Psoas muscle (tissue), 8 donors: ENCODE data around the gene RNF213. TPM values are rescaled to one million over a fixed set of nuclear protein-coding genes. Genes with fewer than 3 reads are reported as not detected.
A peak's percentile ranks its signal among the peaks of the same experiment; 100 is the strongest.

Source experiments
- ATAC-seq, 4 donors: fragments of 200-7000 bp; cut with Tn5 transposase; one replicate each; pipeline ENCODE4 v1.9.1; 2020; ENCODE audit warnings: moderate library complexity in 3 of 4, mild to moderate bottlenecking in 2 of 4
- DNase-seq, 2 donors: peaks; one replicate each; pipeline ENCODE4 v3.0.0-alpha.2; 2020
- H3K27ac ChIP-seq: fragments of 200-600 bp; one replicate; pipeline ENCODE4 v1.8.0; 2022
- H3K27me3 ChIP-seq, 3 donors: fragments of 200-600 bp in 1 of 3; one replicate each; pipeline versions ENCODE4 v1.6.1 to v1.8.0; 2013 to 2022; ENCODE audit warnings: low read length in 2 of 3, mild to moderate bottlenecking in 2 of 3, moderate library complexity in 1 of 3; ENCODE audit not compliant: insufficient read depth in 3 of 3
- H3K36me3 ChIP-seq, 2 donors: fragments of 200-600 bp in 1 of 2; one replicate each; pipeline versions ENCODE4 v1.6.1 to v1.8.0; 2013 to 2022; ENCODE audit warnings: low read depth in 1 of 2, mild to moderate bottlenecking in 1 of 2, moderate library complexity in 1 of 2; ENCODE audit not compliant: insufficient read depth in 1 of 2
- H3K4me1 ChIP-seq: fragments of 200-600 bp; one replicate; pipeline ENCODE4 v1.8.0; 2022
- H3K4me3 ChIP-seq: fragments of 200-600 bp; one replicate; pipeline ENCODE4 v1.8.0; 2022; ENCODE audit warnings: mild to moderate bottlenecking
- H3K9me3 ChIP-seq: fragments of 200-600 bp; one replicate; pipeline ENCODE4 v1.8.0; 2022
- CTCF ChIP-seq: fragments of 200-600 bp; IDR thresholded peaks from one replicate; pipeline ENCODE4 v1.8.0; 2022; ENCODE audit warnings: antibody characterized with exemption
- WGBS, 3 donors: extraction: QIAGEN DNeasy Blood & Tissue Kit; methylation state at CpG; one replicate each; pipeline versions ENCODE4 v1.1.6 to v1.1.7; 2013; 5-methylcytosine and 5-hydroxymethylcytosine counted together
- intact Hi-C, 2 donors: fragments of 100-400 bp; cut with DNase I; formaldehyde crosslinking; loops; one replicate each; pipeline versions ENCODE4 v1.11.0 to v1.14.2; 2022
- polyA plus RNA-seq, 3 donors: library from polyadenylated mRNA; stranded (reverse); fragments of 200-250 nt; gene quantifications; one replicate each; pipeline ENCODE4 v1.2.3, GENCODE V29; 2013
- total RNA-seq, 4 donors: library from RNA; stranded (reverse); fragmentation: NEBNext Ultra II Directional in 2 of 4; extraction: Animal tissue kit (Norgen Biotek cat#: 25700) in 2 of 4; gene quantifications; one replicate each; pipeline versions ENCODE4 v1.2.1 to v1.2.4, GENCODE V29; 2021 to 2023
- donor health status: healthy with polysubstance abuse.
- donor health status: DM: no; HTN: no; CAD: no; lungs with moderate emphysema.
- donor health status: Bipolar disorder and iron deficiency.
- donor health status: healthy.
- donor health status: DM: yes; HTN: yes; CAD: no.
- donor health status: DM: no; HTN: no; CAD: no.
- donor health status: DM: no; HTN: no; CAD: no.
- donor health status: DM: yes; HTN: yes; CAD: no.

The RNF213 gene
- total and polyA plus RNA-seq, 7 donors = 10.2 to 42.0 (median 33.7) TPM

- ATAC-seq (peak in 2 of 4 donors; percentile 44 to 71), DNase-seq (peak; percentile 73 to 86)
- intact Hi-C loops = no loop called here
- Histone ChIP-seq H3K27ac (no peak overlapping the region), H3K36me3 (peaks cover 0 to 21% of the 10 kb centered on the region in 2 donors), H3K4me1 (peaks cover 23% of the 10 kb centered on the region), H3K9me3 (no peaks in the 10 kb centered on the region), H3K27me3 (no peaks in the 10 kb centered on the region), H3K4me3 (no peak overlapping the region)
- 57 to 65% (median 64%) methylated on average over 14 of the region's 14 CpGs for WGBS, 3 donors
- no peak for TF ChIP-seq CTCF
Measured at GRCh38 chr17:80279895-80280294, 19.2 kb downstream of the RNF213 start.

- DNase-seq (peak in 1 of 2 donors; percentile 32), ATAC-seq (no peak)
- H3K4me1 ChIP-seq = peaks cover 23% of the 10 kb centered on the region
- no peak overlapping the region for H3K4me3 ChIP-seq
- no peak for TF ChIP-seq CTCF
- H3K9me3 ChIP-seq = no peaks in the 10 kb centered on the region
- 94 to 97% (median 96%) methylated on average over 10 of the region's 10 CpGs for WGBS, 3 donors
- peaks cover 0 to 24% of the 10 kb centered on the region in 2 donors for H3K36me3 ChIP-seq
- intact Hi-C loops = no loop called here
- H3K27ac ChIP-seq = no peak overlapping the region
- no peaks in the 10 kb centered on the region for H3K27me3 ChIP-seq
Measured at GRCh38 chr17:80281516-80281915, 20.9 kb downstream of the RNF213 start.

- Histone ChIP-seq H3K27ac (no peak overlapping the region), H3K4me1 (peaks cover 15% of the 10 kb centered on the region), H3K27me3 (no peaks in the 10 kb centered on the region), H3K9me3 (no peaks in the 10 kb centered on the region), H3K36me3 (peaks cover 0 to 34% of the 10 kb centered on the region in 2 donors), H3K4me3 (no peak overlapping the region)
- no peak for TF ChIP-seq CTCF
- DNase-seq (peak in 1 of 2 donors; percentile 35), ATAC-seq (no peak)
- intact Hi-C loops = no loop called here
- 62 to 70% (median 69%) methylated on average over 18 to 19 of the region's 19 CpGs for WGBS, 3 donors
Measured at GRCh38 chr17:80283116-80283852, 22.6 kb downstream of the RNF213 start.

GRCh38 chr17:80284631-80285030 lies 24.0 kb downstream of the RNF213 start:
- H3K27me3 ChIP-seq = no peaks in the 10 kb centered on the region
- WGBS, 3 donors = 89 to 93% (median 90%) methylated on average over 11 of the region's 11 CpGs
- no peak overlapping the region for H3K4me3 ChIP-seq
- no peak for TF ChIP-seq CTCF
- H3K27ac ChIP-seq = no peak overlapping the region
- peaks cover 4% of the 10 kb centered on the region for H3K4me1 ChIP-seq
- peaks cover 0 to 47% of the 10 kb centered on the region in 2 donors for H3K36me3 ChIP-seq
- ATAC-seq = no peak
- no peaks in the 10 kb centered on the region for H3K9me3 ChIP-seq
- intact Hi-C loops = no loop called here
- DNase-seq = peak in 1 of 2 donors; percentile 14
